ENCODE results near the gene CPHXL2.

Gene CPHXL2

GRCh38 chr16:75676909-75677308, at the start of gene CPHXL2:
Gene CPHXL2 (minus strand): TSS chr16:75677009. CDS start chr16:75676999, 10 bp downstream.
- DNase-seq, result no peak

GRCh38 chr16:75726390-75726789, 49.6 kb upstream of the CPHXL2 start, which contains the start of gene CPHXL:
Gene CPHXL (minus strand): TSS chr16:75726490. CDS start chr16:75726442, 48 bp downstream.
- DNase-seq, result no peak

GRCh38 chr16:75718452-75718851, 41.6 kb upstream of the CPHXL2 start:
- DNase-seq, result no peak

- no peak for DNase-seq
Observed at GRCh38 chr16:75714661-75715060, 37.9 kb upstream of the CPHXL2 start.

DNA sequence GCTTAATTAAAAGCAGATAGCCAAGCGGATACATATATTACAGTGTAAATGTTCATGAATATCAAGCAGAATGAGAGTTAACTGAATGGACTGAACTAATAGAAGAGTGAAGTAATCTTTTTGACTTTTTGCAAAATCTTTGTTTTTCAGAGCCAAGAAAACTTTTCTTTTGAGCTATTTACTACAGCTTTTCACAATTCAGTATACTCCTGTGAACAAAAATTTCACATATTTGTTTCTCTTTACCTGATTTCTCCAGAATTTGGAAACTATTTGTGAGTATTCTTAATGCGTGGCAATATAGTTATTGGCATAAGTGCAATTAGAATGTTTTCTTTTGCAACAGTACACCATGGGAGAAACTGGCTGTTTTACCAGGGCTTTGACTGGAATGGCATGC, 33.5 kb upstream of the CPHXL2 start:
- DNase-seq, result no peak

- no peak for DNase-seq
Observed at GRCh38 chr16:75703306-75703705, 26.5 kb upstream of the CPHXL2 start.

DNA sequence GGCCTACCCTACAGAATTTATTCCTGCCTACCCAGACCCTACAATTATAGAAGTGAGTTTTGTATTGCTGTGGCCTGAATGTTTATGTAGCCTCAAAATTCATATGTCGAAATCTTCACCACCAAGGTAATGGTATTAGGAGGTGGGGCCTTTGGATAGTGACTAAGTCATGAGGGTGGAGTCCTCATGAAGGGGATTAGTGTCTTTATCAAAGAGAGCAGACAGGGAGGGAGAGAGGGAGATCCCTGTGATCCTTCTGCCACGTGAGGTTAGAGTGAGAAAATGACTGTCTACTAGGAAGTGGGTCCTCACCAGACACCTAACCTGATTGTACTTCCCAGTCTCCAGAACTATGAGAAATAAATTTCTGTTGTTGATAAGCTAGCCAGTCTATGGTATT, 25.4 kb upstream of the CPHXL2 start:
- no peak for DNase-seq

DNA sequence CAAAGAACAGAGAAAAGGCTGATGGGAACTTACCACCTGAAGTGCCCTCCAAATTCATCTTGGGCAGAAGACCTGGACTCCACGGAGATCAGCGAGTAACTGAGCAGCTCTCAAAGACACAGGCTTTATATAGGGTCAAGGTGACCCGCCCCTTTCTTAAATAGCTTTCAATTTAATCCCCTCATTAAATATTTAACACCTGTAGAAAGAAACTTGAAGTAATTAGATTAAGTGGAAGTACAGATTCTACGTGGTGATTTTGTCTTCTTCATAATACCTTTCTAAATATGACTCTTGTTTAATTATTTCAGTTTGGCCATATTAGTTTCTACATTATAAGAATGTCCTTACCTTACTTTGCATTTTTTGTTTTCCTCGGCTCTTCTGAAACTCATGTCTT, 24.6 kb upstream of the CPHXL2 start, which contains the start of gene DUXB:
TSS of gene DUXB (minus strand) at position 101 of the 400 bp plus-strand sequence. CDS start at position 58, 43 bp downstream.
- DNase-seq, result no peak

GRCh38 chr16:75697571-75697970, 20.8 kb upstream of the CPHXL2 start:
- DNase-seq, result no peak

DNA sequence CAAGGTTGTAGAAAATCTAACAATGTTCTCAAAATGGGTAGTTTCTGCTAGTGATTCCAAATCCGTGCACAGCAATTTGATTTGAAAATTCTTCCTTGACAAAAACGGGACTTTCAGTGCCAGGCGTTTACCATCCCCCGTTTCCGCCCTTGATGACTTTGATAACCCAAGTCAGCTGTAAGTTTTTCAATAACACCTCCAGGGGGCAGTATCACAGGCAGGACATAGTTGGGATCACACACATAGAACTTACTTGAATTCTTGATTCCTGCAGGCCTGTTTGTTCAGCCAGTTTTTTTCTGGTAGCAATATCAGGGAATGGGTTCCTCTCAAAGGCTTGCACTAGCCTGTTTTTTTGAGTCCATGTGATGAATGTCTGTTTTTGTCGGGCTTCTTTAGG, 18.9 kb upstream of the CPHXL2 start:
- peak; percentile 4 for DNase-seq

DNA sequence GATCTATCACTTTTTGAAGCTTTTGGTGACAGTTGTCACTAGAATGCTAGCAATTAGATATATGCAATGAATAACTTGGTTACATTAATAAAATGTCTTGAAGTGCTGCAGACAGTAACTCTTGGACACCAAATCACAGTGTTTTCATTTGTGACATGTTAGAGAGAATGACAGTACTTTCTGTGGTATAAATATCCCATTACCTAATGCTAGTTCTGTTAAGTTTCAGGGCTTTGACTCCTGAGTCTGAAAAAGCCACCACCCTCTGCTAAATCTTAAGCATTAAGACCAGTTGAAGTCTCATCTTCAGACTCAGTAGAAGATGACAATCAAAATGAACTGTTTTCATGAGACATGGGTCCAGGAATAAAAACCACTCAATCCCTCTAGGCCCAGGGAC, 10.6 kb upstream of the CPHXL2 start:
- DNase-seq, result no peak

- no peak for DNase-seq
Observed at GRCh38 chr16:75682308-75682707, 5.5 kb upstream of the CPHXL2 start.

- DNase-seq, result no peak
Observed at GRCh38 chr16:75679366-75679765, 2.6 kb upstream of the CPHXL2 start.

DNA sequence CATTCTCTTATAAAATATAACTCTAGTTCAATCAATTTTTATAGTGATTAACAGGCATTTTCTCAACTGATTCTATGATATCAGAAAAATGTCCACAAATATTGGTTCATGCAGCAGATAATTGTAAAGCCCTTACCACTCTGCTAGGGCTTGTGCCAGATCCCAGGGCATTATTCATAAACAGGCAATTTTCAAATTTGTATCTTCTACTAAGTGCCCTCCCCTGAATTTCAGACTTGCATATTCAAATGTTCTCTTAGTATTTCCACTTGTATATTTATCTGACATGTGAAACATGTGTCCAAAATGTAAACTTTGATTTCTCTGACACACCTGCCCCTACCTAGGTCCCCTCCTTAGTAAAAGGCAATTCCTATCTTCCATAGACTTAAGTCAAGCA, 9.3 kb downstream of the CPHXL2 start:
- no peak for DNase-seq

- DNase-seq, result no peak
Observed at GRCh38 chr16:75660726-75661302, 16.0 kb downstream of the CPHXL2 start.

GRCh38 chr16:75660321-75660720, 16.5 kb downstream of the CPHXL2 start:
- DNase-seq, result no peak

- DNase-seq, result no peak
Observed at GRCh38 chr16:75658175-75658574, 18.6 kb downstream of the CPHXL2 start.

DNA sequence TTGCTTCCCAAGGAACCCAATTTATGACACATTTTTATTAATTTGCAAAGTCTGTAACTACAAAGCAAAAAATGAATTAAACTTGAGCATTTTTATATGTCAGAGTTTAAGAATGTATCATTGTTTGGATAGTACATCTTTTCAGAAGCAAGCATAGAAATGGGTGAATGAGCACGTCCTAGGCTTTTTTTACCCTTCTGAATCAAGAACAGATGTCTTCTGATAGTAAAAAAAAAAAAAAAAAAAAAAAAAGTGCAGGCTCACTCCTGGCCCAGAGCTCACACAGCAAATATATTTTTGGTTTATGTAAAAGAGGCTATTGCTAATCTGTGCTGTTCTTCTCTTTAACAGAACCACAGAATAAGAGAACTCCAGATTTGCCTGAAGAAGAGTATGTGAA, 22.9 kb downstream of the CPHXL2 start:
- no peak for DNase-seq

DNA sequence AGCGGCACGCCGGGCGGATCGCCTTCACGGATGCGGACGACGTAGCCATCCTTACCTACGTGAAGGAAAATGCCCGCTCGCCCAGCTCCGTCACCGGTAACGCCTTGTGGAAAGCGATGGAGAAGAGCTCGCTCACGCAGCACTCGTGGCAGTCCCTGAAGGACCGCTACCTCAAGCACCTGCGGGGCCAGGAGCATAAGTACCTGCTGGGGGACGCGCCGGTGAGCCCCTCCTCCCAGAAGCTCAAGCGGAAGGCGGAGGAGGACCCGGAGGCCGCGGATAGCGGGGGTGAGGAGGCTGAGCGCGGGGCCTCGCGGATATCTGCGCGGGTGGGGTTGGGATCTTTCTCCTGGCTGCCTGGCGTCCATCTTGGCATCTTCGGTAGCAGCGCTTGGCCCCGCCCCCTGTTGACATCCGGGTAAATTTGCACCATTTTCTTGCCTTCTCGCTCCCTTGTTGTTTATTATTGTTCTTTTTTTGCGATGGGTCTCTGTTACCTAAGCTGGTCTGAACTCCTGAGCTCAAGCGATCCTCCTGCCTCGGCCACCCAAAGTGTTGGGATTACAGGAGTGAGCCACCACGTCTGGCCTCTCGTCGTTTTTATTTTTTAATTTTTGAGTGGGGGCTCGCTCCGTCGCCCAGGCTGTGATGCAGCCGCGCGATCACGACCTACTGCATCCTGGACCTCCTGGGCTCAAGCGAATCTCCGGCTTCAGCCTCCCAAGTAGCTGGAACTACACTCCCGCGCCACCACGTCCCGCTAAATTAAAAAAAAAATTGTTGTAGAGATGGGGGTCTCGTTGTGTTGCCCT, 28.3 kb downstream of the CPHXL2 start:
- peak; percentile 85 for DNase-seq

DNA sequence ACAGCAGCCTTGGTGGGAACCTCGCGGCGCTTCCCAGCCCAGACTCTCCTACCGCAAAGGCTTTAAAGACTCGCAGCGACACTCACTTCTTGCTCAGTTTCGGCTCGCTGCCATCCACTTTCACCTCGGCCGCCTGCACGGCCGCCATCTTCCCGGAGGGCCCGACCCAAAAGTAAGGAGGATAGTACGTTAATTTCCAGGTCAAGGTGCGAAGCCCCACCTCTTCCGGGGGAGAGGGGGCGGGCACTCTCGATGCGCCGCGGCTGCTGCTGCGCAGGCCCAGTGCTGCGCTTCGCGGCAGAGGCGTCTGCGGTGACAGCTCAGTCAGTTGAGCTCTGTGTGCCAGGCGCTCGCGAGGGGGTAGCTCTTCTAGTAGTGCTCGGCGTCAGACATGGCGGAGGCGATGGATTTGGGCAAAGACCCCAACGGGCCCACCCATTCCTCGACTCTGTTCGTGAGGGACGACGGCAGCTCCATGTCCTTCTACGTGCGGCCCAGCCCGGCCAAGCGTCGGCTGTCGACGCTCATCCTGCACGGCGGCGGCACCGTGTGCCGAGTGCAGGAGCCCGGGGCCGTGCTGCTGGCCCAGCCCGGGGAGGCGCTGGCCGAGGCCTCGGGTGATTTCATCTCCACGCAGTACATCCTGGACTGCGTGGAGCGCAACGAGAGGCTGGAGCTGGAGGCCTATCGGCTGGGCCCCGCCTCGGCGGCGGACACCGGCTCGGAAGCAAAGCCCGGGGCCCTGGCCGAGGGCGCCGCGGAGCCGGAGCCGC, 29.1 kb downstream of the CPHXL2 start, which contains the start of the genes KARS1 and TERF2IP:
TSS of gene KARS1 (minus strand) at position 174 of the 773 bp plus-strand sequence. CDS start at position 148, 26 bp downstream.
TSS of gene TERF2IP (plus strand) at position 282 of the 773 bp plus-strand sequence. CDS start at position 392, 110 bp downstream.
- DNase-seq, result peak; percentile 96

DNA sequence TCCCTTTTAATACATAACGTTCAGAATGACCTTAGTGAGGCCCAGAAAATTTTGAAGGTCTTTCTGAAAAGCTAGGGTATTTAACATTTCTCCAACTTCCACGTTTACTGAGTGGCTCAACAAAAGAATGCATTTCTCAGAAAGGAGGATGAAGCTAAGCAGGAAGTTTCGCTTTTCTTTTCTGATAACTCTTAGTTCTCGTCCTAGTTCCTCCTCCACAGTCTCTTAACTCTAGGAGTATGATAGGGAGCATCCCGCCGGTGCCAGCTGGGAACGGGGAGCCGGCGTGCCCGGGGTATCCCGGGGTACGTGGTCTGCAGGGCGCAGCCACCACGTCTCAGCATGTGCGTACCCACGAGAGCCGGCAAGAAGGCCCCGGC, 29.7 kb downstream of the CPHXL2 start:
- no peak for DNase-seq

GRCh38 chr16:75644240-75645012, 32.4 kb downstream of the CPHXL2 start:
- no peak for DNase-seq

DNA sequence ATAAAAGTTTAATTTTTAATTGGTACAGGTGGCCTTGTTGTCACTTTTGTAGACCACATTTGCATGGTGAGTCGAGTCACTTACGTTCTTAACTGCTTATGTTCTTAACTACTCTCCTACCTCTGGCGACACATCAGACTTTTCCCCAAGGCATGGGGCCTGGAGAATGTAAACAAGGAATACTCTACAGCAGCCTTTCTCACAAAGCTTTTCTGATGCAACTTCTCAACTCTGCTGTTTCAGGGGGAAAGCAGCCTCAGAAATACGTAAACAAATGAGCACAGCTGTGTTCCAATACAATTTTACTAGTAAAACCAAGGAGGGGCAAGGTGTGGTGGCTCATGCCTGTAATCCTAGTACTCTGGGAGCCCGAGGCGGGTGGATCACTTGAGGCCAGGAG, 36.2 kb downstream of the CPHXL2 start:
- DNase-seq, result no peak

Measured in activated CD4-positive, alpha-beta T cell treated with anti-CD3 and anti-CD28 coated beads, Interleukin-2, Interleukin-6, amounts not matched to agents 100 ng/mL and 50 ng/mL, durations not matched to agents 16 hours and 8 hours (primary cell).